GM12878 (cell line): ENCODE data around the gene HIVEP2. TPM values are rescaled to one million over a fixed set of nuclear protein-coding genes. Genes with fewer than 3 reads are reported as not detected.
A peak's percentile ranks its signal among the peaks of the same experiment; 100 is the strongest.

Source experiments
- ATAC-seq: fragments of 200-7000 bp; cut with Tn5 transposase; 3 replicates; pipeline ENCODE4 v1.9.1; 2020; ENCODE audit warnings: mild to moderate bottlenecking, moderate library complexity
- BruUV-seq: library from RNA; stranded (reverse); fragments of 400-500 nt; replicated peaks from 2 replicates; lab custom pipeline; 2021; lab: Mats Ljungman, UMichigan
- CTCF ChIA-PET: fragments of 300-600 bp; sonication (Branson Sonifier 250); formaldehyde crosslinking; extraction: SDS; loops from one replicate; lab custom pipeline; 2021; ENCODE audit warnings: inconsistent platforms; lab: Yijun Ruan, JAX
- POLR2A ChIA-PET: fragments of 350-600 bp; formaldehyde crosslinking; extraction: SDS; loops from one replicate; lab custom pipeline; 2021; ENCODE audit warnings: inconsistent platforms; lab: Charles Lee
- RAD21 ChIA-PET: fragments of 300-600 bp; sonication (Branson Sonifier 250); formaldehyde crosslinking; loops from one replicate; lab custom pipeline; 2023; ENCODE audit warnings: antibody characterized with exemption; ENCODE audit not compliant: unreplicated experiment; lab: Charles Lee
- SMC1A ChIA-PET: fragments of 300-600 bp; sonication (Branson Sonifier 250); formaldehyde crosslinking; loops from one replicate; lab custom pipeline; 2023; ENCODE audit not compliant: unreplicated experiment, uncharacterized antibody; lab: Charles Lee
- DNase-seq: peaks from one replicate; pipeline ENCODE4 v3.0.0-alpha.2; 2011; ENCODE audit warnings: low read depth, low spot score
- FAIRE-seq: peaks from 3 replicates; lab custom pipeline; 2011; peaks lifted over from hg19 to GRCh38; lab: Jason Lieb, UNC
- H2AFZ ChIP-seq: 2 replicates; pipeline ENCODE4 v1.6.0; 2011; ENCODE audit warnings: low read depth, low read length, control low read depth; ENCODE audit not compliant: control insufficient read depth
- H3K27ac ChIP-seq: 2 replicates; pipeline ENCODE4 v1.5.1; 2011; ENCODE audit warnings: control low read depth; ENCODE audit not compliant: control insufficient read depth, insufficient read depth
- H3K27me3 ChIP-seq, 2 experiments: replicated peaks in 1 of 2; 2 replicates each; pipeline versions ENCODE4 v1.6.0 to v1.6.1; 2011; ENCODE audit warnings: low read length in 1 of 2; ENCODE audit not compliant: control insufficient read depth in 2 of 2, insufficient read depth in 2 of 2
- H3K36me3 ChIP-seq, 2 experiments: 2 replicates each; pipeline ENCODE4 v1.5.1; 2011; ENCODE audit warnings: low read length in 1 of 2; ENCODE audit not compliant: control insufficient read depth in 2 of 2, insufficient read depth in 2 of 2
- H3K4me1 ChIP-seq: 2 replicates; pipeline ENCODE4 v1.6.1; 2011; ENCODE audit warnings: mild to moderate bottlenecking, low read length, moderate library complexity, mixed read lengths; ENCODE audit not compliant: control insufficient read depth, insufficient read depth
- H3K4me2 ChIP-seq: 2 replicates; pipeline ENCODE4 v1.6.0; 2011; ENCODE audit warnings: control low read depth; ENCODE audit not compliant: control insufficient read depth, insufficient read depth
- H3K4me3 ChIP-seq: fragments of 200-600 bp; sonication (generic); 2 replicates; pipeline ENCODE4 v1.5.1; 2016
- H3K79me2 ChIP-seq: 2 replicates; pipeline ENCODE4 v1.6.0; 2011; ENCODE audit warnings: low read length; ENCODE audit not compliant: control insufficient read depth, insufficient read depth
- H3K9ac ChIP-seq: 2 replicates; pipeline ENCODE4 v1.8.0; 2011; ENCODE audit warnings: low read length, control low read depth, mixed read lengths; ENCODE audit not compliant: control insufficient read depth, insufficient read depth
- H3K9me3 ChIP-seq: replicated peaks from 3 replicates; pipeline ENCODE4 v1.5.1; 2011; ENCODE audit warnings: mild to moderate bottlenecking, low read length; ENCODE audit not compliant: control insufficient read depth, insufficient read depth
- H4K20me1 ChIP-seq: 2 replicates; pipeline ENCODE4 v1.6.0; 2011; ENCODE audit not compliant: control insufficient read depth, insufficient read depth
- BACH1 ChIP-seq: fragments of 450-650 bp; IDR thresholded peaks from 2 replicates; pipeline ENCODE4 v1.6.1; 2017; ENCODE audit warnings: mild to moderate bottlenecking, borderline replicate concordance
- CEBPB ChIP-seq, 2 experiments: fragments of 150-350 bp in 1 of 2; IDR thresholded peaks; 2 replicates each; pipeline ENCODE4 v1.6.1; 2012 to 2014; ENCODE audit warnings: low read depth in 2 of 2, low read length in 2 of 2, borderline replicate concordance in 1 of 2, inconsistent platforms in 1 of 2
- CEBPZ ChIP-seq: fragments of 150-350 bp; IDR thresholded peaks from 2 replicates; pipeline ENCODE4 v1.6.1; 2016; ENCODE audit warnings: low read depth, low read length
- HDAC2 ChIP-seq: fragments of 200-600 bp; sonication (generic); IDR thresholded peaks from 2 replicates; pipeline ENCODE4 v1.6.1; 2017
- KAT2A ChIP-seq: conservative IDR thresholded peaks from 2 replicates; pipeline ENCODE4 v1.6.1; 2011; ENCODE audit warnings: low read depth, low read length; ENCODE audit not compliant: control insufficient read depth
- MXI1 ChIP-seq: fragments of 150-350 bp; IDR thresholded peaks from 2 replicates; pipeline ENCODE4 v1.6.1; 2011; ENCODE audit warnings: low read depth, mild to moderate bottlenecking, inconsistent platforms, low read length, improper control_type of control experiment
- NRF1 ChIP-seq: conservative IDR thresholded peaks from 2 replicates; pipeline ENCODE4 v1.6.1; 2011; ENCODE audit warnings: mild to moderate bottlenecking, low read depth, low read length, improper control_type of control experiment
- POLR2AphosphoS5 ChIP-seq: IDR thresholded peaks from 2 replicates; pipeline ENCODE4 v1.6.1; 2011; ENCODE audit warnings: mild to moderate bottlenecking, low read length, inconsistent platforms
- REST ChIP-seq: IDR thresholded peaks from 2 replicates; pipeline ENCODE4 v1.6.1; 2012; ENCODE audit warnings: mild to moderate bottlenecking, low read depth, low read length
- SIN3A ChIP-seq: IDR thresholded peaks from 2 replicates; pipeline ENCODE4 v1.6.1; 2012; ENCODE audit warnings: low read depth, low read length, improper control_type of control experiment
- SREBF2 ChIP-seq: IDR thresholded peaks from 2 replicates; pipeline ENCODE4 v1.6.1; 2012; ENCODE audit warnings: mild to moderate bottlenecking, low read length
- ZNF592 ChIP-seq: fragments of 450-650 bp; IDR thresholded peaks from 2 replicates; pipeline ENCODE4 v1.6.1; 2017; ENCODE audit warnings: mild to moderate bottlenecking, moderate library complexity
- WGBS: methylation state at CpG from one replicate; pipeline ENCODE4 v1.1.6; 2016; ENCODE audit warnings: low lambda C conversion rate; ENCODE audit not compliant: insufficient replicate concordance, insufficient coverage; ENCODE audit errors: missing lambda C conversion rate; 5-methylcytosine and 5-hydroxymethylcytosine counted together
- in situ Hi-C: fragments of 300-500 bp; cut with MboI; formaldehyde crosslinking; loops from 9 replicates; pipeline ENCODE4 v1.14.3; 2018; ENCODE audit warnings: mixed read lengths
- intact Hi-C: fragments of 100-400 bp; cut with micrococcal nuclease; formaldehyde crosslinking; loops from one replicate; pipeline ENCODE4 v1.14.2; 2022; ENCODE audit not compliant: unreplicated experiment
- polyA plus RNA-seq, 11 experiments: library from polyadenylated mRNA; depleted of rRNA in 4 of 11; unstranded in 6 of 11; stranded (reverse) in 5 of 11; fragments of >200 nt; fragmentation: Nextera tagmentation in 4 of 11; fragmentation: Illumina TruSeq in 1 of 11; extraction: Ambion mirVana in 4 of 11; extraction: Trizol in 1 of 11; gene quantifications; 1 replicate in 1 of 11; 2 replicates in 10 of 11; pipeline versions ENCODE4 v1.2.1 to v1.2.3, GENCODE V29; 2011 to 2016; ENCODE audit warnings: inconsistent platforms in 2 of 11, missing spikeins in 2 of 11, low read depth in 1 of 11
- total RNA-seq, 4 experiments: library from RNA; depleted of rRNA in 3 of 4; stranded (reverse); fragments of >200 nt in 3 of 4; fragmentation: Illumina TruSeq in 1 of 4; extraction: Trizol in 1 of 4; gene quantifications; 2 replicates each; pipeline versions ENCODE4 v1.2.1 to v1.2.3, GENCODE V29; 2013 to 2021

Gene HIVEP2
- total and polyA plus RNA-seq, 10 of the 15 experiments (the other 5 are each of a cell fraction or from before 2014, with no cell fraction given), result 1.2 to 15.7 (median 10.2) TPM

GRCh38 chr6:142913036-142913510, 31.9 kb downstream of the HIVEP2 start:
- H3K4me3 ChIP-seq, result peak overlapping the region; percentile 27; the same call in 1 of the 2 replicates
- in situ Hi-C loops, result no loop called here
- DNase-seq, result peak; percentile 92
- TF ChIP-seq ZNF592 (no peak), NRF1 (no peak), POLR2AphosphoS5 (no peak), HDAC2 (no peak), KAT2A (no peak), CEBPB (IDR thresholded peaks at IDR 0.05; ENCODE audit: borderline replicate concordance in 1 of 2, low read depth in 2 of 2, low read length in 2 of 2) (peak in 1 of 2 experiments; percentile 47; a peak in 1 of 4 replicates), SREBF2 (no peak), CEBPZ (no peak), REST (no peak), BACH1 (no peak), MXI1 (no peak), SIN3A (no peak)

More at GRCh38 chr6:142913036-142913510, 31.9 kb downstream of the HIVEP2 start:
- ATAC-seq (peak; percentile 74), FAIRE-seq (no peak)
- BruUV-seq, result TSS peak; percentile 5
- RAD21 ChIA-PET, result interaction anchor here (0.6 to 4.5 kb wide), 20 partner anchors 10 to 1281 kb away, joined by 3 to 22 read pairs (median 4); no protein-coding TSS in a partner anchor
- peak overlapping the region; percentile 44 for H3K4me2 ChIP-seq
- peak overlapping the region; percentile 35 for H2AFZ ChIP-seq
- no peaks in the 10 kb centered on the region for H4K20me1 ChIP-seq
- intact Hi-C loops, result loop anchor here (1.0 to 10.0 kb wide), 7 partner anchors 13 to 348 kb away; no protein-coding TSS in a partner anchor
- H3K27me3 ChIP-seq, result no peaks in the 10 kb centered on the region
- CTCF ChIA-PET, result interaction anchor here (0.9 to 1.4 kb wide), 8 partner anchors 9 to 114 kb away, joined by 3 read pairs; no protein-coding TSS in a partner anchor
- SMC1A ChIA-PET, result interaction anchor here (0.7 to 11.4 kb wide), 22 partner anchors 10 to 1430 kb away, joined by 3 to 76 read pairs (median 4); no protein-coding TSS in a partner anchor
- 0% methylated on average over 5 of the region's 5 CpGs for WGBS
- H3K27ac ChIP-seq, result peak overlapping the region; percentile 95
- H3K79me2 ChIP-seq, result peaks cover 56% of the 10 kb centered on the region
- peaks cover 32% of the 10 kb centered on the region for H3K4me1 ChIP-seq
- POLR2A ChIA-PET, result interaction anchor here (0.9 to 2.1 kb wide), 6 partner anchors 12 to 164 kb away, joined by 3 to 9 read pairs (median 3); no protein-coding TSS in a partner anchor
- H3K9ac ChIP-seq, result peak overlapping the region; percentile 58
- H3K36me3 ChIP-seq, result peaks cover 0 to 10% of the 10 kb centered on the region in 2 experiments; a peak in 2 of 4 replicates
- H3K9me3 ChIP-seq, result no peaks in the 10 kb centered on the region
